Adrenal gland (tissue), 5 donors: Measurements from ENCODE around the gene SUPT5H.

Experiments used
- CTCF ChIP-seq, 6 experiments: fragments of 450-650 bp in 4 of 6; fragments of 200-600 bp in 2 of 6; sonication (generic) in 1 of 6; IDR thresholded peaks; 1 replicate in 5 of 6; 2 replicates in 1 of 6; pipeline versions ENCODE4 v1.5.1 to v1.8.0; 2016 to 2021; ENCODE audit warnings: antibody characterized with exemption in 6 of 6, mild to moderate bottlenecking in 2 of 6, moderate library complexity in 1 of 6
- POLR2A ChIP-seq, 2 donors: fragments of 450-650 bp; IDR thresholded peaks; one replicate each; pipeline ENCODE4 v1.6.1; 2017; ENCODE audit warnings: antibody characterized with exemption in 2 of 2, mild to moderate bottlenecking in 2 of 2, moderate library complexity in 1 of 2
- donor health status: DM: no; HTN: no; CAD: no.

- TF ChIP-seq CTCF (IDR thresholded peaks at IDR 0.05) (no peak), POLR2A (IDR thresholded peaks at IDR 0.05) (no peak)
These were observed 11.0 kb upstream of the SUPT5H start for GRCh38 chr19:39434123-39435076.
